Measurements from ENCODE around the gene AMOTL1.

DNA sequence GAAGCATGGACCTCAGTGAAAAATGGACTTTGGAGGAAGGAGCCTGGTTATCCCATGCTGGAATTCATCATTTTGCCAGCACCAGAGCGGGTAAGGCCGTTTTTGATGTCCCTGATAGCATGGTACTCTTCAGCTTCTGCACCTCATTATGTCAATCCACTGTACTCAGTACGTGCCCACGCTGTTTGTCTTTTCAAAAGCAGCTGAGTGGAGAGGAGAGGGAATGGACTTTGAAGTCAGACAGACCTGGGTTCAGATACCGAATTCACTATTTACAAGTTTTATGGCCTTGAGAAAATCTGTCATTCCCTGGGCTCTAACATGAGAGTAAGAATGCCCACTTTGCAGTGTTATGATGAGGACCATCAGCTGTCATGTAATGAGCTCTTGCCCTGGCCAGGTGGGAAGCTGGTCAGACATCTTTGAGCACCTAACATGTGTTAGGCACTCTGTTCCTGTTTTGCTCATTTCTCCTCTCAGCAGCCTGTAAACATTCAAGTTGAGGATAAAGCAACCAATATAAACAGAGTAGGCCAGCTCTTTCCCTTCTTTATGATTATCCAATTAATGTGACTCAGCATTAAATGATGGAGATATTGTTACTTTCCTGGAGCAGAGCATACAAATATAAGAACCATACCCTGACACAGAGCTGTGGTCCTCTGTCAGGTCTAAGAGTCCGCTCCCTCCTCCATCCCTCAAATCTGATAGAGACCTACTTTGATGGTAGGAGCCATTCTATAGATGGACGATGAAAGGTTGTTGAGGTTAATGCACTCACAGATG, 39.0 kb upstream of the AMOTL1 start:
- no peak for TF ChIP-seq EZH2phosphoT487 (IDR thresholded peaks at IDR 0.05)
- TF ChIP-seq, protein P1, sequence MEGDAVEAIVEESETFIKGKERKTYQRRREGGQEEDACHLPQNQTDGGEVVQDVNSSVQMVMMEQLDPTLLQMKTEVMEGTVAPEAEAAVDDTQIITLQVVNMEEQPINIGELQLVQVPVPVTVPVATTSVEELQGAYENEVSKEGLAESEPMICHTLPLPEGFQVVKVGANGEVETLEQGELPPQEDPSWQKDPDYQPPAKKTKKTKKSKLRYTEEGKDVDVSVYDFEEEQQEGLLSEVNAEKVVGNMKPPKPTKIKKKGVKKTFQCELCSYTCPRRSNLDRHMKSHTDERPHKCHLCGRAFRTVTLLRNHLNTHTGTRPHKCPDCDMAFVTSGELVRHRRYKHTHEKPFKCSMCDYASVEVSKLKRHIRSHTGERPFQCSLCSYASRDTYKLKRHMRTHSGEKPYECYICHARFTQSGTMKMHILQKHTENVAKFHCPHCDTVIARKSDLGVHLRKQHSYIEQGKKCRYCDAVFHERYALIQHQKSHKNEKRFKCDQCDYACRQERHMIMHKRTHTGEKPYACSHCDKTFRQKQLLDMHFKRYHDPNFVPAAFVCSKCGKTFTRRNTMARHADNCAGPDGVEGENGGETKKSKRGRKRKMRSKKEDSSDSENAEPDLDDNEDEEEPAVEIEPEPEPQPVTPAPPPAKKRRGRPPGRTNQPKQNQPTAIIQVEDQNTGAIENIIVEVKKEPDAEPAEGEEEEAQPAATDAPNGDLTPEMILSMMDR (IDR thresholded peaks at IDR 0.05) = no peak
